NT2/D1 (cell line): Measurements from ENCODE around the gene GNG7.

Experiments
- DNase-seq: peaks from one replicate; pipeline ENCODE4 v3.0.0-alpha.2; 2011; ENCODE audit warnings: low read depth, low spot score
- H3K27me3 ChIP-seq: 2 replicates; pipeline ENCODE4 v1.6.0; 2011; ENCODE audit warnings: mild to moderate bottlenecking; ENCODE audit not compliant: insufficient read length, insufficient read depth
- H3K36me3 ChIP-seq: 2 replicates; pipeline ENCODE4 v1.6.1; 2011; ENCODE audit warnings: mild to moderate bottlenecking, low read length, mixed read lengths; ENCODE audit not compliant: insufficient read depth, insufficient read length
- H3K4me1 ChIP-seq: 2 replicates; pipeline ENCODE4 v1.5.1; 2011; ENCODE audit not compliant: insufficient read depth, insufficient read length
- H3K4me3 ChIP-seq: 2 replicates; pipeline ENCODE4 v1.5.1; 2011; ENCODE audit warnings: low read depth; ENCODE audit not compliant: insufficient read length
- H3K9ac ChIP-seq: 2 replicates; pipeline ENCODE4 v1.6.0; 2011; ENCODE audit warnings: low read depth; ENCODE audit not compliant: insufficient read length
- H3K9me3 ChIP-seq: 2 replicates; pipeline ENCODE4 v1.5.1; 2011; ENCODE audit warnings: mild to moderate bottlenecking, low read length; ENCODE audit not compliant: insufficient read depth
- SUZ12 ChIP-seq: IDR thresholded peaks from 2 replicates; pipeline ENCODE4 v1.6.1; 2011; ENCODE audit not compliant: insufficient read length, insufficient read depth; ENCODE audit errors: extremely low read depth
- YY1 ChIP-seq: IDR thresholded peaks from 2 replicates; pipeline ENCODE4 v1.6.1; 2011; ENCODE audit not compliant: insufficient read length, insufficient read depth
- ZNF274 ChIP-seq: IDR thresholded peaks from 2 replicates; pipeline ENCODE4 v1.6.1; 2011; ENCODE audit warnings: mild to moderate bottlenecking, low read depth, low read length

Gene GNG7

GRCh38 chr19:2703691-2704216 lies 1.3 kb upstream of the GNG7 start:
- H3K9me3 ChIP-seq = no peaks in the 10 kb centered on the region
- H3K36me3 ChIP-seq = no peaks in the 10 kb centered on the region
- TF ChIP-seq SUZ12 (no peak), YY1 (no peak), ZNF274 (no peak)
- no peaks in the 10 kb centered on the region for H3K4me1 ChIP-seq
- DNase-seq = no peak
- H3K9ac ChIP-seq = no peak overlapping the region
- H3K4me3 ChIP-seq = no peak overlapping the region
- H3K27me3 ChIP-seq = no peaks in the 10 kb centered on the region

- TF ChIP-seq ZNF274 = no peak
- no peak for TF ChIP-seq YY1
- no peak for TF ChIP-seq SUZ12
- Histone ChIP-seq H3K4me3 (no peak overlapping the region), H3K9ac (no peak overlapping the region)
These were observed 563 bp upstream of the GNG7 start for GRCh38 chr19:2703077-2703437.

DNA sequence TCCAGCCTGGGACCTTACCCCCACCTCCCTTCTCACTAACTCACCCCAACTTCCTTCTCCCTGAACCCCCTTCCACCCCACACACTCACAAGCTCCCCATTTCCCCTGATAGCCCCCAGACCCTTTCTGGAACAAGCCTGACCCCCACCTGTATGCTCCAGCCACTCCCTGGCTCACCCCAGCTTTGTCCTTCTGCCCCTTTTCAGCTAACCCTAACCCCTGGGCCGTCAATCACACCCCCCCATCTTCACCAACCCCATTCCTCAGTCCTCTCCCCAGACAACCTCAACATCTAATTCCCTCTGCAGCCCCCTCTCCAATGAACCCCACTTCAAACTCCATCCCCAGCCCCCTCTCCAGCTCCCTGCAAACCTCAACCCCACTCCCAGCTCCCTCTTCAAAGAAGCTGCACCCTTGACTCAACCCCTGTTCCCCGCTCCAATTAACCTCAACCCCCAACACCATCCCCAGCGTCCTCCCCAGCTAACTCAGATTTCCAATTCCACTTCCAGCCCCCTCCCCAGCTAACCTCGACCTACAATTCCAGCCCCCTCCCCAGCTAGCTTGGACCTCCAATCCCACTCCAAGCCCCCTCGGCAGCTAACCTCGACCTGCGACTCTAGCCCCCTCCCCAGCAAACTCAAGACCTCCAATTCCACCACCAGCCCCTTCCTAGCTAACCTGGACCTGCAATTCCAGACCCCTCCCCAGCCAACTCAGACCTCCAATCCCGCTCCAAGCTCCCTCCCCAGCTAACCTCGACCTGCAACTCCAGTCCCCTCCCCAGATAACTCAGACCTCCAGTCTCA lies 929 bp downstream of the GNG7 start:
- Histone ChIP-seq H3K9ac (peak overlapping the region; percentile 87), H3K9me3 (no peaks in the 10 kb centered on the region), H3K36me3 (no peaks in the 10 kb centered on the region), H3K4me3 (peak overlapping the region; percentile 69), H3K4me1 (peaks cover 1% of the 10 kb centered on the region), H3K27me3 (no peaks in the 10 kb centered on the region)
- DNase-seq = no peak
- TF ChIP-seq ZNF274 (no peak), YY1 (no peak), SUZ12 (no peak)

More at GRCh38 chr19:2703077-2703437, 563 bp upstream of the GNG7 start:
- DNase-seq = no peak
- H3K4me1 ChIP-seq = no peaks in the 10 kb centered on the region
- no peaks in the 10 kb centered on the region for H3K27me3 ChIP-seq
- H3K36me3 ChIP-seq = no peaks in the 10 kb centered on the region
- H3K9me3 ChIP-seq = no peaks in the 10 kb centered on the region

- no peaks in the 10 kb centered on the region for H3K36me3 ChIP-seq
- no peak overlapping the region for H3K4me3 ChIP-seq
- H3K27me3 ChIP-seq = no peaks in the 10 kb centered on the region
- H3K9me3 ChIP-seq = no peaks in the 10 kb centered on the region
- DNase-seq = no peak
- TF ChIP-seq SUZ12 (no peak), ZNF274 (no peak), YY1 (no peak)
- peaks cover 4% of the 10 kb centered on the region for H3K4me1 ChIP-seq
- H3K9ac ChIP-seq = no peak overlapping the region
These were observed 1.7 kb downstream of the GNG7 start for GRCh38 chr19:2700660-2701360.

DNA sequence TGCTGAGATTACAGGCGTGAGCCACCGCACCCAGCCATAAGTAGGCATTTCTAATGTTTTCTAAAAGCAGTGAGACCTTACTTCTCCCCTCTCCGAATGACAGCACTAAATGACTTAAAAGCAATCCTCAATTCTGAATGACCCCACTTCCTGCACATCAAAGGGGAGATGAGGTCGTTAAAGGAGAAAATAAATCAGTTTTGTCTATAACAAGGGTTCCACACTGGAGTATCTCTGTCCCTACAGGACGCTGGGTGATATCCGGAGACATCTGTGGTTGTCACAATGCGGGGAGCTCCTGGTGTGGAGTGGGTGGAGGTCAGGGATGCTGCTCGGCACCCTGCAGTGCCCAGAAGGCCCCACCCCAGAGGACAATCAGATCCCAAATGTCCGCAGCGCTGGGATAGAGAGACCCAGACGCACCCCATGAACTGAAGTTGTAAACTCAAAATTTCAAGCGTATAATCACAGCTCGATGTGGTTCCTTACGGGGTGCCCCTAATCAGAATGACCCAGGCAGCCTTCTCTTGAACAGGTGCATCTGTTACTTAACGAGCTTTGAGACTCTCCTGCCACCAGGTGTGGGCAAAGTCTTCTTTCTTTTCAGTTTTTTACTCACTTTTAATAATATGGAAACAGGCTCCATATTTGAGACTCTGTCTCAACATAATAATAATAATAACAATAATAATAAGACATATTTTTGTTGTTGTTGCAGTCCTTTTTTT lies 2.9 kb downstream of the GNG7 start:
- TF ChIP-seq ZNF274 (no peak), SUZ12 (no peak), YY1 (no peak)
- H3K4me1 ChIP-seq = peaks cover 8% of the 10 kb centered on the region
- H3K4me3 ChIP-seq = no peak overlapping the region
- H3K9ac ChIP-seq = no peak overlapping the region
- no peaks in the 10 kb centered on the region for H3K27me3 ChIP-seq
- H3K36me3 ChIP-seq = no peaks in the 10 kb centered on the region
- DNase-seq = no peak
- H3K9me3 ChIP-seq = no peaks in the 10 kb centered on the region

DNA sequence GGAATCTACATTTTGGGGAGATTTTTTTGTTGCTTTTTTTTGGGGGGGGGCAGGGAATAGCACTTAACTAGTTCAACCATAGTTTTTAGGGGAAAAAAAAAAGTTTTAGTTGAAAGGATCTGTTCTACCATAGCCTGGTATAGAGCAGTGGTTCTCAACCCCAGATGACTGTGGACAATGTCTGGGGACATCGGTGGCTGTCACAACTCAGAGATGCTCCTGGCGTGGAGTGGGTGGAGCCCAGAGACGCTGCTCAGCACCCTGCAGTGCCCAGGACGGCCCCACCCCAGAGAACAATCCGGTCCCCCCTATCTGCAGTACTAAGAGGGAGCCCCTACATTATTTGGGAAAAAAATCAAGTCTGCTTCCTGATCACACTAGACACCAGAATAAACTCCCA lies 8.3 kb downstream of the GNG7 start:
- H3K9ac ChIP-seq = no peak overlapping the region
- DNase-seq = no peak
- H3K36me3 ChIP-seq = no peaks in the 10 kb centered on the region
- no peak overlapping the region for H3K4me3 ChIP-seq
- no peaks in the 10 kb centered on the region for H3K27me3 ChIP-seq
- TF ChIP-seq YY1 = no peak
- no peak for TF ChIP-seq SUZ12
- TF ChIP-seq ZNF274 = no peak
- H3K9me3 ChIP-seq = no peaks in the 10 kb centered on the region
- peaks cover 11% of the 10 kb centered on the region for H3K4me1 ChIP-seq
